Measurements from ENCODE around the gene CTBP2.
"Not testable (repeated sequence)": the region's sequence is repeated elsewhere in the genome, so short reads cannot be mapped to it uniquely, and the experiment has no call there.

The CTBP2 gene

GRCh38 chr10:125157505-125157904 lies 2.9 kb downstream of the CTBP2 start:
- DNase-seq = no peak

DNA sequence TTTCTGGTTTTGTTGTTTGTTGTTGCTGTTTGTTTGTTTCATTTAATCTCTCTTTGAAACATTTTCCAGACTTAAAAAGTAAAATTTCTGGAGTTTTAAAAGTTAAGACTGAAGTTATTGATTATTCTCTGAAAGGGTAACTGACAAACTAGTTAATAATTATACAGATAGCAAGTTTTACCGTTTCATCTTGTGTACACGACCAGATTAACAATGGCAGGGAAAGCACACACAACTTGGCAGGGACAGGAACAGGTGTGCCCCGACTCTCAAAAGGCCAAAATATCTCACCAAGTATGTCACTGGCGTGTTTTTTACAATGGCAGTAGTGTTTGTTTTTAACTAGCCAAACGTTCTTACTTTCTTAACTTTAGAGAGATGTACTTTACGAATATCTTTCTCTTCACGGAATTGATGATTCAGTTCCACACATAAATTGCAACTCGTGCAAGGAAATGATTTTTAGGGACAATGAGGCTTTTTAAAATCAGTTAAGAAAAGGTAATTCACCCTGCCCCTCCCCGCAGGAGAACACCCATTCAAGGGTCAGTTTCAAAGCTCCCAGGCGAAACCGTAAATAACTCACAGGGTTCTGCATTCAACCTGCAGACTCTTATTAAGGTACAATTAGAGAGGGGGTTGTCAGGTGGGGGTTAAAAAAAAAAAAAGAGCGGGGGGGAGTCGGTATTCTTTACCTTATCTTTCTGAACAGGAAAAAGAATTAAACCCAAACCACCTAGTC lies 3.5 kb downstream of the CTBP2 start:
- DNase-seq = no peak

DNA sequence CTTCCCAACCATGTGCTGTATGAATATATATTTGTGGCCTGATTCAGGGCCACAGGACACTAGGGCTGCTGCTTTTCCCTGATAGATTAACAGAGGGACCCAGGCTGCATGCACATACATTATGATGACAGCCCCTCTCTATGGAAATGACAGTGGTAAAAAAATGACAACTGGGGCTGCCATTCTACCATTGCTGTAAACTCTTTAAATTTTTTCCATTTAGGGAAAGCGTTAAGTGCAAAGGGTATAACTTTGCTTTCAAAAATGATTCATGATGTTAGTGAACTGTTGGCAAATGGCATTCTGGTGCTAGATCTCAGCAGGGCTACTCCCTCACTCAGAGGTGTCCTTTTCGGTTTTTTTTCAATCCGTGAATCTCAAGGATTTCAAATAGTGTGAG lies 4.2 kb downstream of the CTBP2 start:
- no peak for DNase-seq

DNA sequence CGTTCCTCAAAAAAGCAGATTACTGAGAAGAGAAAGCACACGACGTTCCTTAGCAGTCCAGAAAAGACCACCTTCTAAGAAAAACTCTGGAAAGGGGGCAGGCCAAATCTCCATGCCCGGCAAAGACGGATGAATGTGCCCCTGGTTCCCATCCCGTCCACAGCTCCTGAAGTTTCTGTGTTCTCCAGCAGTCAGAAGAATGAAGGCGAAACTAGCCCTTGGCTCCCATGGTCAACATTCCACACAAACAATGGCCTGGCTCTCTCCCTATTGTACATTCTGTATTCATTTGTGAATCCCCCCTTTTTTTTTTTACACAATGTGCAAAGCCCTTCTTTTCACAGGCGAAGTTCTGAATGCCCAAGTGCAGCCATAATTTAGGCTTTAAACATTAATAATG lies 5.3 kb downstream of the CTBP2 start:
- no peak for DNase-seq

GRCh38 chr10:125154529-125154928 lies 5.8 kb downstream of the CTBP2 start:
- no peak for DNase-seq

DNA sequence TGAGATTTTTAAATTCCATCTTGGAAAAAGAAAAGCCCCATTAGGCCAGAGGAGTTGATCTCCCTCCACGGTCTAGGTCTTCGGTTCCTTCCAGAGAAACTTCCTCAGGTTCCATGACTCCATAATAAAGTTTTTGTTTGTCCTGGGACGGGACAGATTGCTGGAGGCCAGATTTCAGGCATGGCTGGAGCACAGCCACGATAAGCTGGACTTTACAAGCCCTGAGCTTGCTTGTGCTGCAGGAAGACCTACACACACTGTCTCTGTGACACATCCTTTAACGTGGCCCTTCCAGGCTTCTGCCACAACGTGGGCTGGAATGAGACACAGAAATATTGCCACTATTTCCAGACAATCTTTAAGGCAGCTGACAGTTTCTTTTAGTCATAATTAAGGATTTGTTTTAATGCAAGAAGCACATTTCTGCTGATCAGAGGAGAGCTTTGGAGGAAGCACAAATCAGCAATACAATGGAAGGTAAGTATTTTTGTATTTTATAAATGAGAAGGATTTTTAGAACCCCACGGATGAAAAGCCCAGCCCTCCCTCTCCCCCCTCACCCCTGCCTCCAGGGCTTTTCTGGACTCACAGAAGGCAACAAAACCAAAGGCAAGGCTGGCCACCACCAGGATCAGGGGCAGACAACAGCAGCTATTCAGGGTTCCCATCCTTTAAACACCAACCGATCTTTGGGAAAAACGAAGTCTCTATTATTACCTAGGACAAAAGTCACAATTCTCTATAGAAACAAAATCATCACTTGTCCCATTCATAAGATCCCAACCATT lies 6.5 kb downstream of the CTBP2 start:
- no peak for DNase-seq

DNA sequence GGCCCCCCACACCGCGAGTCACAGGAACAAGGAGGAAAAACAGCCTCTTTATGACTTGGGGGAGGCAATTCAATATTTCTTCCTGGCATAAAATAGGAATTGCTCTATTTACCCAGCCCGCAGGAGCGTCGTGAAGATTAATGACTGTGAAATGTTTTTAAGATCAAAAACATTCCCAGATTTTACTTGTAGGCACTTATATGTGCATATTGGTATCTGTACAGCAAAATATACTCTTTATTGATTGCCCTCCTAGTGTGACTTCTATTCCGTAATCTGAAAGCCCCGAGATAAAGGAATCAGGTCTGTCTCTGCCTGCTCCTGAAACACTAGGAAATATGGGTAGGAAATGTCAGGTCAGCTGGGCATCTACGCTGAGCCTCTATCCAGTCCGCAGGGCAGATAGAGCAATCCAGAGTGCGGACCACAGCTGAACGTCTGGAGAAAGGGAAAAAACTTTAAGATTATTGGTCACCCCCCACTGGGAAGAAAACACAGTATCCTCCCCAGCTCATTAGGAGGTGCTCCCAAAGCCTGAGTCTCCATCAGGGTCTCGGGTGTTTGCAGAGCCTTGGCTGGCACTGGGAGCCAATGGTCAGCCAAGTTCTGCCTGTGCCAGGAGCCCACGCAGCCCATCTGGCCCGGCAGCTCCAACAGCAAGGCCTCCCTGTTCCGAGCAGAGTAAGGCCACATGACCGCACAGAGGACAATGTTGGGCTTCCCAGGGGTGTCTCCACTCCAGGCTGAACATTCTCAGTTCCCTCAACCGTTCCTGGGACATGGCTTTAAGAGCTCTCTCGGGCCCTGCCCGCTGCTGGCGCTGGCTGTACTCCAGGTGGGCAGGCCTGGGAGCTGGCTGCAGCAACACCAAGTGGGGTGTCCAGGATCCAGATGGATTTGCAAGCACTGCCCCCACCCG lies 7.7 kb downstream of the CTBP2 start:
- no peak for DNase-seq

- DNase-seq = no peak
Observed at GRCh38 chr10:125151553-125152449, 8.6 kb downstream of the CTBP2 start.

DNA sequence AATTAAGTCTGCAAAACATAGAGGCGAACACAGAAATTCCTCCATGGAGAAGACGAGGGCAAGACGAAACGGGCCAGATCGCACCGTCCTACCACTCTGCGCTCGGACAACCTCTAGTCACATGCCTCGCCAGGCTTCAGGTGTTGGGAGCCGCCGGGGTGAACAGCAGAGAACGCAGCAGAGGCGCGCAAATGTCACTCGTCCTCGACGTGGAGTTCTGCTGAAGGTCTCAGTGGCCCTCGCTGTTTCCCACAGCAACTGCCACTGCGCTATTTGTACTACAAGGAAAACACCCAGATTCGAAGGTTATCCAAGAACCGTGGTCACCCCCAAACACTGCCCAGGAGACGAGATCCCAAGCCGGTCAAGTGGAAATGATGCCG lies 9.2 kb downstream of the CTBP2 start:
- DNase-seq = no peak

DNA sequence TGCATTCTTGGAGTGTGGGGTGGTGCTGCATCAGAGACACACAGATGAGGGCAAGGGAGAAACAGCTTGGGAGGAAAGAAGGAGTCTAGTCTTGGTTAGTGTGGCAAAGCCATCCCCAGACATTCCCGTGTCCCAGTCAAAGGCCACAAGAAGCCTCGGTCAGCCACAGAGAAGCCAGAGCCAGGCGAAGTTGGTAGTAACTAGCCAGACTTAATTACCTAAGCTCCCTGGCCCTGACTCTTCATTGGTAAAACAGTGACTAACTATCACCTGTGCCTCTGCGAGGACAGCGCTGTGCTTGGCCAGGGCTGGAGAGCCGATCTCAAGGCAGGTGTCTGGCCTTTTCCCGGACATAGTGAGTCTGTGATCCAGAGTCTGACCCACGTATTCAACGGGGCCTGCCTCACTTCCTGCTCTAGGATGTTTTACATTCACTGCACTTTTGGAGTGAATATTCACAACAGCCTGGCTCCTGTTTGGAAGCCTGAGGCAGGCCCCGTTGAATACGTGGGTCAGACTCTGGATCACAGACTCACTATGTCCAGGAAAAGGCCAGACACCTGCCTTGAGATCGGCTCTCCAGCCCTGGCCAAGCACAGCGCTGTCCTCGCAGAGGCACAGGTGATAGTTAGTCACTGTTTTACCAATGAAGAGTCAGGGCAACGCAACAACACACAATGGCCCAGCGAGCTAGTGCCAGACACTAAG lies 9.8 kb downstream of the CTBP2 start:
- not testable (repeated sequence) for DNase-seq

DNA sequence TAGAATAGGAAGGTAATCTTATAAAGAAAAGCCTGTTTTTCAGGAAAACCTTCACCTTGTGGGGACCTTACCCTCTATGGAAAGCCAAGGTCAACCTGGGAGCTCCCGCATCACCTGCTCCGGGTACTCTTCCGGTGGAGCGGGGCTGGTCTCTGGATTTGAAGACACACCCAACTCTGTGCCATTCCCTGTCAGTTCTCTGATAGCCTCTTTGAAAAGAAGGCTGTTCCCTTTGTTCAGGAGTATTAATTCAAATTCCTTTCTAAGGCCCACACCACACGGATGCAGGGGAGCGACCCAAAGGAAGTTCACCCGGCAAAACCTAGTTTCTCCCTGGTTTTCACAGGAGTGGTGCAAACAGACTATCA lies 10.7 kb downstream of the CTBP2 start:
- DNase-seq = no peak

GRCh38 chr10:125149036-125149679 lies 11.2 kb downstream of the CTBP2 start:
- no peak for DNase-seq

- no peak for DNase-seq
Observed at GRCh38 chr10:125148528-125148927, 11.8 kb downstream of the CTBP2 start.

DNA sequence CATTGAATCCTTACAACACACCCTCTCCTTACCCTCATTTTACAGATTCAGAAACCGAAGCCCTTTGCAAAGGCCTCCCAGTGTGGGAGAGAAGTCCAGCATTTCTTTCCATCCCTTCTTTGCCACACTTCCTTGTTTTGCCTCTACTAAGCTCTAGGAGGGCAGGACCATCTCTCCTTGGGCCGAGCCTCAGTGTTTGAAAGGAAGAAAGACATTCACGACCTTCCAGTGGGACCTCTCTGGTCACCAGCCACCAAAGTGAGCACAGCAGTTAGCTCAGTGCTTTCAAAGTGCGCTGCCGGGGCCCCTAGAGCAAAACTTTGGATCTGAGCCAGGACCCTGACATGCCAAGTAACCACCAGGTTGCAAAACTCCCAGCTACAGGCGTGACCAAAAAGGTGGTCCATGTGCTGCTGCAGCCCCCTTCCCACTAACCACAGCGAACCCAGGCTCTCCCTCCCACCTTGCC lies 12.4 kb downstream of the CTBP2 start:
- no peak for DNase-seq

DNA sequence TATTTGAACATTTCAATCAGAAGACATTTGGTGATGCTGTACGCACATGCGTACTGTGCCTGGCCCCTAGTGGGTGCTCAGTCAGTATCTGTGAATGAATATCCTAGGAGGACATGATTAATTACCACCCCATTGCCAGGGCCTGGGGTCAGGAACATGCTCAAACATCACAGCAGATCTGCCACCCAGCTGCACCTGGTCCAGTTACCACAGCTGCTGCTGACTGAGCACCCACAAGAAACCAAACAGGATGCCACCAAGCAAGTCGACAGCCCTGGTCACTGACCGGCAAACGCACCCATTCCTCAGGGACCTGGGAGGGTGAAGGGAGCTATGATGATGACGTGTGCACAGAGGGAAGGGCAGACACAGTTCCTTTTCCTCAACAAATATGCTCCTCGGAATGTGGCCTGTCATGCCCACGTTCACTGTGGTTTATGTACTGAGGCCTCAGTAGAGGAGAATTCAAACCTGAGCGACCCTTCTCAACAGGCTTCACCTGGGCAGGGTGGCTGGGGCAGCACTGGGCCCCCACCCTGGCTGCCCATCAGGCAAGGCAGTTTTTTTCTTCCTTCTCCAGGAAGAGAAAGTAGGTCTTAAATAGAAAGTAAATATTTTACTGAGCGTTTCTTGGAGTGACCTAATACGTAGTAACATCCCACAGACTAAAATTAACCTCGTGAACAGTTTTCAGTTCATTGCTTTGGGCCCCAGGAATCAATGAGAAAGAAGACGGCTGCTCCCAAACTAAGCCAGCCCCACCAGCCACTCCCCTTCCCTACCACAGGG lies 13.4 kb downstream of the CTBP2 start:
- DNase-seq = no peak

- no peak for DNase-seq
Observed at GRCh38 chr10:125145636-125146035, 14.7 kb downstream of the CTBP2 start.

DNA sequence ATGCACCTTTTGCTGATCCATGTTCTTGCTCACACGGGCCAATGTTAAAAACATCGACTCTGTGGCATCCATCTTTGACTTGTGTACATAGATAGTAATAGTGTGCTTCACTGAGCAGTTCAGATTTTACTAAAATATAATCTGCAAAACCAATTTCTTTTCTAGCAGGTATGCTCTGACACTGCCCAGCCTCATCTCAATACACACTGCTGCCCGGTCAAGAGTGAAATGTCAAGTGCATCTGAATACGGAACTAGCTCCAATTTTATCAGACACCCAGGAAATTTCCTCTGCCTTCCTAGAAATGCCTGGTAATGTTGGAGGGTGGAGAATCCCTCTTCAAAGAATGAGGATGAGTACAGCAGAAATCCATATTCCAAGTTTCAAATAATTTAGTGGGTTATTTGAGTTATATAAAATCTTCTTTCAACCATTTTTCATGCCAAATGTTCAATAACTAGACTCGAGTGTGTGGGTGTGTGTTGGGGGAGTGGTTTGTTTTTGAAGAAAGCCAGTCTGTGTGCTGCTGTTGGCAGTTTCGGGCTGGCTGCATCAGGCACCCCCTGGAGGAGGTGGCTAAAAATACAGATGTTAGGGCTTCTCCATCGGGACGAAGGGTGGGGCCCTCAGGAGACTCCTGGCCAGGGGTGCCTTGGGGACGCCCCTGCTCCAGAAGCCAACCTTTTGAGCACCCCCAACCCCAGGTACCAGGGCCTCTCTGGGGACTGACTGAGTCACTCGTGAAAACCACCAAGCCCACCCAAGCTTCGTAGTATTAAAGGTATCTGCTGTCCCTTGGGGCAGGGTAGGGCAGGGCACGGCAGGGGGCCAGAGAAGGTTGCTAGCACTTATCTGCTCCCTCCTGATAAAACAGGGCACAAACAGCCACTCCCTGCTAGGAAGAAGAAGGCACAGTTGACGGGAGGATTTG lies 15.4 kb downstream of the CTBP2 start:
- no peak for DNase-seq

DNA sequence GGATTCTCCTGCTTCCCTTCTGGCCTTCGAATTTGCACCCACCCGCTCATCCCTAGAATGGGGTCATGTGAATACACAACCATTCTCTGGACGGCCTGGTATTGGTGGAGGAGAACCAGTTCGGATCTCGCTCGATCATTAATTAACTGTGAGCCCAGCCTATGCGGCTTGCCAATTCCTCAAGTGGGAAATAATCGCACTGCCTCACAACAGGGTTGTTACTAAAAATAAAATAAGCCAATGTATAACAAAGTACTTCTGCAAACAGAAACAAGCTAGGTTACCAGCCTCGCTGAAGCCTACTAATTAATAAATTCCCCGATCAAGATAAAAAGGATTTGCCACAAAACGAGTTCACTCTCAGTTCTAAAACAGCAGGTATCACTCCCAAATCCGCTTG lies 16.2 kb downstream of the CTBP2 start:
- no peak for DNase-seq

- no peak for DNase-seq
Observed at GRCh38 chr10:125142946-125143345, 17.4 kb downstream of the CTBP2 start.
